Measurements from ENCODE around the gene MPDU1. TPM values are rescaled to one million over a fixed set of nuclear protein-coding genes. Genes with fewer than 3 reads are reported as not detected.

The MPDU1 gene
- total and polyA plus RNA-seq, 2 of the 13 experiments (the other 11 are each of a cell fraction or from before 2014, with no cell fraction given) = 112 to 167 TPM

DNA sequence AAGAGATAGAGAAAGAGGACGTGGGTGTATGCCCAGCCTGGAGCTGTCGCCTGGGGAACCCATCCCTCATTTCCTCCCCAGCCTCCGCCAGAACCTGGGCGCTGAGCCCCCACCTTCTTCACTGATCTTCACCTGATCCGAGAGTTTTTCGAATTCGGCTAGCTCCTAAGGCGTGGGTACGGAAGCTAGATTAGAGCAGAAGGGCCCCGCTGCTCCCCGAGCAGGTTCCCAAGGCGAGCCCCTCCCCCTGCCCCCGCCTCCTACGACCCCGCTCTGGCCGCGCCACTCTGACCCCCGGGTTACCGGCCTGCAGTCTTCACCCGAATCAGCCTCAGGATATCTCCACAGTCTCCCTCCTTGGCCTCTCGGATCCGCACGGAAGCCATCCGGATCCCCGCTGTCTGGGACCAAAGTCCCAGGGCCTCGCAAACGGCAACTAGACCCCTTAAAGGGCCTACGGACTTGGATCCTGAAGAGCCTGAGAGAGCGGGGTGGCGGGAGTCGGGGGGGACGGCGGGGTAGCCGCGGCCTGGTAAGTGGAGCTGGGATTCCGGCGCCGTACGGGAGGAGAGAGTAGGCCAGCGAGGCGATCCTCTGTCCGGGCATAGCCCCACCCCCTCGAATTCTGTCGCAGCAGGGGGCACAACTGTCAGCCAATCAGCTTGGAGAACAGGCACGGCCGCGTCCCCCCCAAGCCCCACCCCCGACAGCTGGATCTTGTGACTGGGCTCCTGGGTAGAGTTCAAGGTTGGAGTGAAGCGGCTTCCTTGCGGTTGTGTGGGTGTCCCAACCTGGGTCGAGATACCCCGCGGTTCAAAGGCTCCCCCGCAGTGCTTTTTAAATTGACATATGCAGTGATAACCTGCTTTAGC, 43.8 kb downstream of the MPDU1 start, which contains the start of gene SAT2 (continued):
- TF ChIP-seq, protein P1, sequence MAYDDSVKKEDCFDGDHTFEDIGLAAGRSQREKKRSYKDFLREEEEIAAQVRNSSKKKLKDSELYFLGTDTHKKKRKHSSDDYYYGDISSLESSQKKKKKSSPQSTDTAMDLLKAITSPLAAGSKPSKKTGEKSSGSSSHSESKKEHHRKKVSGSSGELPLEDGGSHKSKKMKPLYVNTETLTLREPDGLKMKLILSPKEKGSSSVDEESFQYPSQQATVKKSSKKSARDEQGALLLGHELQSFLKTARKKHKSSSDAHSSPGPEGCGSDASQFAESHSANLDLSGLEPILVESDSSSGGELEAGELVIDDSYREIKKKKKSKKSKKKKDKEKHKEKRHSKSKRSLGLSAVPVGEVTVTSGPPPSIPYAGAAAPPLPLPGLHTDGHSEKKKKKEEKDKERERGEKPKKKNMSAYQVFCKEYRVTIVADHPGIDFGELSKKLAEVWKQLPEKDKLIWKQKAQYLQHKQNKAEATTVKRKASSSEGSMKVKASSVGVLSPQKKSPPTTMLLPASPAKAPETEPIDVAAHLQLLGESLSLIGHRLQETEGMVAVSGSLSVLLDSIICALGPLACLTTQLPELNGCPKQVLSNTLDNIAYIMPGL (CRISPR knock-in tag; IDR thresholded peaks at IDR 0.05; ENCODE audit: borderline replicate concordance in 1 of 2, low read depth in 1 of 2) = peak; percentile 54 to 61; a peak in 2 of 4 replicates
- TF ChIP-seq HNRNPK (IDR thresholded peaks at IDR 0.05; ENCODE audit: low read depth, low read length, poor library complexity, severe bottlenecking) (no peak), LCORL (IDR thresholded peaks at IDR 0.05) (no peak), LCORL (CRISPR knock-in tag; IDR thresholded peaks at IDR 0.05) (peak; percentile 62), RFX5 (IDR thresholded peaks at IDR 0.05; ENCODE audit: low read depth, low read length) (0 out of 2 replicates have a peak, but pooled peaks have one; percentile 13), STAT5B (CRISPR knock-in tag; IDR thresholded peaks at IDR 0.05) (no peak), ZNF772 (CRISPR knock-in tag; IDR thresholded peaks at IDR 0.05) (no peak), SRSF1 (optimal IDR thresholded peaks at IDR 0.05; ENCODE audit: low read depth, low read length) (peak; percentile 66), ZNF354B (CRISPR knock-in tag; IDR thresholded peaks at IDR 0.05) (no peak), GABPB1 (CRISPR knock-in tag; IDR thresholded peaks at IDR 0.05) (peak; percentile 66), TEAD2 (CRISPR knock-in tag; IDR thresholded peaks at IDR 0.05) (no peak), NFATC3 (CRISPR knock-in tag; IDR thresholded peaks at IDR 0.05) (no peak), ATF1 (CRISPR knock-in tag; IDR thresholded peaks at IDR 0.05) (no peak), NR1H2 (CRISPR knock-in tag; IDR thresholded peaks at IDR 0.05; ENCODE audit: borderline replicate concordance, low read depth) (no peak), DPF2 (CRISPR knock-in tag; IDR thresholded peaks at IDR 0.05; ENCODE audit: borderline replicate concordance, low read depth) (no peak), ZSCAN29 (CRISPR knock-in tag; conservative IDR thresholded peaks at IDR 0.05) (0 out of 2 replicates have a peak, but pooled peaks have one; percentile 52), SMAD9 (CRISPR knock-in tag; IDR thresholded peaks at IDR 0.05) (no peak)
- TF ChIP-seq, protein P2, sequence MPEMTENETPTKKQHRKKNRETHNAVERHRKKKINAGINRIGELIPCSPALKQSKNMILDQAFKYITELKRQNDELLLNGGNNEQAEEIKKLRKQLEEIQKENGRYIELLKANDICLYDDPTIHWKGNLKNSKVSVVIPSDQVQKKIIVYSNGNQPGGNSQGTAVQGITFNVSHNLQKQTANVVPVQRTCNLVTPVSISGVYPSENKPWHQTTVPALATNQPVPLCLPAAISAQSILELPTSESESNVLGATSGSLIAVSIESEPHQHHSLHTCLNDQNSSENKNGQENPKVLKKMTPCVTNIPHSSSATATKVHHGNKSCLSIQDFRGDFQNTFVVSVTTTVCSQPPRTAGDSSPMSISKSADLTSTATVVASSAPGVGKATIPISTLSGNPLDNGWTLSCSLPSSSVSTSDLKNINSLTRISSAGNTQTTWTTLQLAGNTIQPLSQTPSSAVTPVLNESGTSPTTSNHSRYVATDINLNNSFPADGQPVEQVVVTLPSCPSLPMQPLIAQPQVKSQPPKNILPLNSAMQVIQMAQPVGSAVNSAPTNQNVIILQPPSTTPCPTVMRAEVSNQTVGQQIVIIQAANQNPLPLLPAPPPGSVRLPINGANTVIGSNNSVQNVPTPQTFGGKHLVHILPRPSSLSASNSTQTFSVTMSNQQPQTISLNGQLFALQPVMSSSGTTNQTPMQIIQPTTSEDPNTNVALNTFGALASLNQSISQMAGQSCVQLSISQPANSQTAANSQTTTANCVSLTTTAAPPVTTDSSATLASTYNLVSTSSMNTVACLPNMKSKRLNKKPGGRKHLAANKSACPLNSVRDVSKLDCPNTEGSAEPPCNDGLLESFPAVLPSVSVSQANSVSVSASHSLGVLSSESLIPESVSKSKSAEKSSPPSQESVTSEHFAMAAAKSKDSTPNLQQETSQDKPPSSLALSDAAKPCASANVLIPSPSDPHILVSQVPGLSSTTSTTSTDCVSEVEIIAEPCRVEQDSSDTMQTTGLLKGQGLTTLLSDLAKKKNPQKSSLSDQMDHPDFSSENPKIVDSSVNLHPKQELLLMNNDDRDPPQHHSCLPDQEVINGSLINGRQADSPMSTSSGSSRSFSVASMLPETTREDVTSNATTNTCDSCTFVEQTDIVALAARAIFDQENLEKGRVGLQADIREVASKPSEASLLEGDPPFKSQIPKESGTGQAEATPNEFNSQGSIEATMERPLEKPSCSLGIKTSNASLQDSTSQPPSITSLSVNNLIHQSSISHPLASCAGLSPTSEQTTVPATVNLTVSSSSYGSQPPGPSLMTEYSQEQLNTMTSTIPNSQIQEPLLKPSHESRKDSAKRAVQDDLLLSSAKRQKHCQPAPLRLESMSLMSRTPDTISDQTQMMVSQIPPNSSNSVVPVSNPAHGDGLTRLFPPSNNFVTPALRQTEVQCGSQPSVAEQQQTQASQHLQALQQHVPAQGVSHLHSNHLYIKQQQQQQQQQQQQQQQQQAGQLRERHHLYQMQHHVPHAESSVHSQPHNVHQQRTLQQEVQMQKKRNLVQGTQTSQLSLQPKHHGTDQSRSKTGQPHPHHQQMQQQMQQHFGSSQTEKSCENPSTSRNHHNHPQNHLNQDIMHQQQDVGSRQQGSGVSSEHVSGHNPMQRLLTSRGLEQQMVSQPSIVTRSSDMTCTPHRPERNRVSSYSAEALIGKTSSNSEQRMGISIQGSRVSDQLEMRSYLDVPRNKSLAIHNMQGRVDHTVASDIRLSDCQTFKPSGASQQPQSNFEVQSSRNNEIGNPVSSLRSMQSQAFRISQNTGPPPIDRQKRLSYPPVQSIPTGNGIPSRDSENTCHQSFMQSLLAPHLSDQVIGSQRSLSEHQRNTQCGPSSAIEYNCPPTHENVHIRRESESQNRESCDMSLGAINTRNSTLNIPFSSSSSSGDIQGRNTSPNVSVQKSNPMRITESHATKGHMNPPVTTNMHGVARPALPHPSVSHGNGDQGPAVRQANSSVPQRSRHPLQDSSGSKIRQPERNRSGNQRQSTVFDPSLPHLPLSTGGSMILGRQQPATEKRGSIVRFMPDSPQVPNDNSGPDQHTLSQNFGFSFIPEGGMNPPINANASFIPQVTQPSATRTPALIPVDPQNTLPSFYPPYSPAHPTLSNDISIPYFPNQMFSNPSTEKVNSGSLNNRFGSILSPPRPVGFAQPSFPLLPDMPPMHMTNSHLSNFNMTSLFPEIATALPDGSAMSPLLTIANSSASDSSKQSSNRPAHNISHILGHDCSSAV (CRISPR knock-in tag; IDR thresholded peaks at IDR 0.05; ENCODE audit: borderline replicate concordance) = no peak
- TF ChIP-seq, protein P3, sequence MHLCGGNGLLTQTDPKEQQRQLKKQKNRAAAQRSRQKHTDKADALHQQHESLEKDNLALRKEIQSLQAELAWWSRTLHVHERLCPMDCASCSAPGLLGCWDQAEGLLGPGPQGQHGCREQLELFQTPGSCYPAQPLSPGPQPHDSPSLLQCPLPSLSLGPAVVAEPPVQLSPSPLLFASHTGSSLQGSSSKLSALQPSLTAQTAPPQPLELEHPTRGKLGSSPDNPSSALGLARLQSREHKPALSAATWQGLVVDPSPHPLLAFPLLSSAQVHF (CRISPR knock-in tag; IDR thresholded peaks at IDR 0.05) = no peak

All from HepG2 (cell line).